HepG2 (cell line): ENCODE results near the gene CCNG1. TPM values are rescaled to one million over a fixed set of nuclear protein-coding genes. Genes with fewer than 3 reads are reported as not detected.
A peak's percentile ranks its signal among the peaks of the same experiment; 100 is the strongest.

Experiments used
- CENPT ChIP-seq: sonication (generic); formaldehyde crosslinking; IDR thresholded peaks from 2 replicates; pipeline ENCODE4 v1.8.0; 2022; ENCODE audit warnings: low read depth, mild to moderate bottlenecking, moderate library complexity, missing genetic modification reagents
- GTF3A ChIP-seq: sonication (generic); formaldehyde crosslinking; conservative IDR thresholded peaks from 2 replicates; pipeline ENCODE4 v1.4.0; 2020; ENCODE audit warnings: mild to moderate bottlenecking, missing genetic modification reagents
- GZF1 ChIP-seq: sonication (generic); formaldehyde crosslinking; IDR thresholded peaks from 2 replicates; pipeline ENCODE4 v1.5.1; 2020; ENCODE audit warnings: mild to moderate bottlenecking, missing genetic modification reagents
- HDAC6 ChIP-seq: fragments of 200-600 bp; sonication (generic); IDR thresholded peaks from 2 replicates; pipeline ENCODE4 v1.7.0; 2017; ENCODE audit warnings: mild to moderate bottlenecking, antibody characterized with exemption, low read length, low read depth
- HHEX ChIP-seq: IDR thresholded peaks from 2 replicates; pipeline ENCODE4 v1.6.1; 2016; ENCODE audit warnings: control low read depth
- IRF2 ChIP-seq: IDR thresholded peaks from 2 replicates; pipeline ENCODE4 v1.6.1; 2018; ENCODE audit warnings: missing genetic modification reagents, missing compliant biosample characterization
- JUN ChIP-seq: sonication (generic); formaldehyde crosslinking; IDR thresholded peaks from 2 replicates; pipeline ENCODE4 v1.4.0; 2020; ENCODE audit warnings: mild to moderate bottlenecking, missing genetic modification reagents
- KIAA2018 ChIP-seq: sonication (generic); formaldehyde crosslinking; IDR thresholded peaks from 2 replicates; pipeline ENCODE4 v1.5.0; 2020; ENCODE audit warnings: mild to moderate bottlenecking, missing genetic modification reagents, borderline replicate concordance
- PHB2 ChIP-seq: fragments of 450-650 bp; IDR thresholded peaks from 2 replicates; pipeline ENCODE4 v1.6.1; 2018; ENCODE audit not compliant: partially characterized antibody
- REPIN1 ChIP-seq: sonication (generic); formaldehyde crosslinking; IDR thresholded peaks from 2 replicates; pipeline ENCODE4 v1.8.0; 2022; ENCODE audit warnings: missing genetic modification reagents, low read depth, mild to moderate bottlenecking, borderline replicate concordance
- RFXANK ChIP-seq: IDR thresholded peaks from 2 replicates; pipeline ENCODE4 v1.6.1; 2016
- TGIF2 ChIP-seq: IDR thresholded peaks from 2 replicates; pipeline ENCODE4 v1.6.1; 2016; ENCODE audit warnings: control low read depth, missing compliant biosample characterization
- ZFP62 ChIP-seq: sonication (generic); formaldehyde crosslinking; IDR thresholded peaks from 2 replicates; pipeline ENCODE4 v1.4.0; 2020; ENCODE audit warnings: missing genetic modification reagents
- ZNF232 ChIP-seq: sonication (generic); formaldehyde crosslinking; IDR thresholded peaks from 2 replicates; pipeline ENCODE4 v1.4.0; 2020; ENCODE audit warnings: missing genetic modification reagents, borderline replicate concordance
- ZNF235 ChIP-seq: sonication (generic); formaldehyde crosslinking; IDR thresholded peaks from 2 replicates; pipeline ENCODE4 v1.8.1; 2023; ENCODE audit warnings: mild to moderate bottlenecking, missing genetic modification reagents, borderline replicate concordance
- ZNF350 ChIP-seq: sonication (generic); formaldehyde crosslinking; IDR thresholded peaks from 2 replicates; pipeline ENCODE4 v1.4.0; 2020; ENCODE audit warnings: mild to moderate bottlenecking, low read depth, missing genetic modification reagents, borderline replicate concordance
- ZNF550 ChIP-seq: sonication (generic); formaldehyde crosslinking; IDR thresholded peaks from 2 replicates; pipeline ENCODE4 v1.4.0; 2020; ENCODE audit warnings: mild to moderate bottlenecking, missing genetic modification reagents, borderline replicate concordance
- ZNF615 ChIP-seq: sonication (generic); formaldehyde crosslinking; IDR thresholded peaks from 2 replicates; pipeline ENCODE4 v1.5.0; 2020; ENCODE audit warnings: mild to moderate bottlenecking, missing genetic modification reagents, borderline replicate concordance
- ZNF660 ChIP-seq: sonication (generic); formaldehyde crosslinking; IDR thresholded peaks from 2 replicates; pipeline ENCODE4 v1.5.1; 2020; ENCODE audit warnings: mild to moderate bottlenecking, low read depth, missing genetic modification reagents, borderline replicate concordance
- ZNF780A ChIP-seq: sonication (generic); formaldehyde crosslinking; IDR thresholded peaks from 2 replicates; pipeline ENCODE4 v1.8.0; 2022; ENCODE audit warnings: mild to moderate bottlenecking, missing genetic modification reagents, moderate library complexity
- polyA plus RNA-seq, 8 experiments: library from polyadenylated mRNA; depleted of rRNA in 3 of 8; stranded (reverse) in 7 of 8; unstranded in 1 of 8; fragments of >200 nt; fragmentation: Illumina TruSeq in 4 of 8; extraction: Trizol in 4 of 8; gene quantifications; 2 replicates each; pipeline versions ENCODE4 v1.2.1 to v1.2.3, GENCODE V29; 2011 to 2016; ENCODE audit warnings: low read depth in 4 of 8, missing spikeins in 1 of 8, mixed read lengths in 1 of 8; ENCODE audit not compliant: insufficient read depth in 1 of 8
- total RNA-seq, 5 experiments: library from RNA; depleted of rRNA; stranded (reverse); fragments of >200 nt; fragmentation: Illumina TruSeq; extraction: Trizol; gene quantifications; 2 replicates each; pipeline ENCODE4 v1.2.3, GENCODE V29; 2016; ENCODE audit warnings: low read depth in 1 of 5

CCNG1 gene
- total and polyA plus RNA-seq, 2 of the 13 experiments (the other 11 are each of a cell fraction or from before 2014, with no cell fraction given): 181 to 353 TPM

GRCh38 chr5:163437309-163438182, at the start of gene CCNG1 (continued):
- TF ChIP-seq KIAA2018 (CRISPR knock-in tag) (peak; percentile 72; the same call in 1 of the 2 replicates), CENPT (CRISPR knock-in tag) (no peak), ZNF615 (CRISPR knock-in tag) (no peak), HDAC6 (no peak), ZNF235 (CRISPR knock-in tag) (no peak; the same call in 1 of the 2 replicates), REPIN1 (peak; percentile 59), ZFP62 (CRISPR knock-in tag) (no peak), PHB2 (no peak), ZNF550 (CRISPR knock-in tag) (no peak), HHEX (CRISPR knock-in tag) (no peak), RFXANK (CRISPR knock-in tag) (no peak), GTF3A (CRISPR knock-in tag) (no peak), ZNF780A (CRISPR knock-in tag) (no peak), TGIF2 (CRISPR knock-in tag) (no peak), IRF2 (CRISPR knock-in tag) (peak; percentile 55), JUN (CRISPR knock-in tag) (no peak), ZNF350 (CRISPR knock-in tag) (peak; percentile 76; the same call in 1 of the 2 replicates), ZNF660 (CRISPR knock-in tag) (no peak), ZNF232 (CRISPR knock-in tag) (no peak), GZF1 (CRISPR knock-in tag) (no peak; the same call in 1 of the 2 replicates)
